ENCODE results near the gene ABR. TPM values are rescaled to one million over a fixed set of nuclear protein-coding genes. Genes with fewer than 3 reads are reported as not detected.

ABR gene
- polyA plus RNA-seq, 3 donors: 19.8 to 160 (median 26.0) TPM

GRCh38 chr17:1091900-1092299 lies 87.9 kb downstream of the ABR start:
- WGBS (ENCODE audit: insufficient coverage): 97% methylated on average over 10 of the region's 14 CpGs
- Histone ChIP-seq H2AFZ (ENCODE audit: insufficient read depth, low read depth, low read length, poor library complexity, severe bottlenecking) (no peak overlapping the region), H3K4me3 (replicated peaks in 1 of 3; ENCODE audit: low read depth in 2 of 3, low read length in 3 of 3) (no peak overlapping the region), H3K4me2 (replicated peaks; ENCODE audit: extremely low read depth, low read length, poor library complexity, severe bottlenecking) (no peak overlapping the region), H3K36me3 (replicated peaks in 1 of 2; ENCODE audit: control insufficient read depth in 1 of 2, insufficient read depth in 2 of 2, low read length in 2 of 2) (peaks cover 31 to 57% of the 10 kb centered on the region in 2 donors), H3K9me3 (replicated peaks in 1 of 2; ENCODE audit: control insufficient read depth in 1 of 2, insufficient read depth in 1 of 2, low read length in 2 of 2) (no peaks in the 10 kb centered on the region), H3K27me3 (ENCODE audit: control insufficient read depth in 2 of 2, insufficient read depth in 2 of 2, low read length in 2 of 2) (no peaks in the 10 kb centered on the region), H3K79me2 (ENCODE audit: insufficient read depth, low read length) (peaks cover 54% of the 10 kb centered on the region), H3K4me1 (ENCODE audit: control insufficient read depth in 1 of 2, insufficient read depth in 2 of 2, low read length in 2 of 2) (peaks cover 42 to 60% of the 10 kb centered on the region in 2 donors), H3K27ac (ENCODE audit: low read depth in 1 of 2, low read length in 2 of 2) (no peak overlapping the region), H3K9ac (ENCODE audit: insufficient read depth, low read length, poor library complexity, severe bottlenecking) (no peak overlapping the region), H4K20me1 (ENCODE audit: insufficient read depth, low read length) (peaks cover 44% of the 10 kb centered on the region)
- no peak overlapping the region for H3K4me3 Mint-ChIP-seq
- H3K9me3 Mint-ChIP-seq: no peaks in the 10 kb centered on the region
- H3K27ac Mint-ChIP-seq: peak overlapping the region in 2 of 7 donors; percentile 23 to 72
- peaks cover 0 to 4% (median 2%) of the 10 kb centered on the region in 3 donors for H3K27me3 Mint-ChIP-seq (ENCODE audit: low read depth in 3 of 3)
- intact Hi-C loops (cut with micrococcal nuclease): no loop called here
- TF ChIP-seq CTCF (IDR thresholded peaks at IDR 0.05): no peak
- H3K36me3 Mint-ChIP-seq: peaks cover 37 to 65% of the 10 kb centered on the region in 2 donors
- H3K4me1 Mint-ChIP-seq: peaks cover 58% of the 10 kb centered on the region
- DNase-seq: no peak

- H3K4me3 Mint-ChIP-seq: no peak overlapping the region
- 86% methylated on average over 1 of the region's 8 CpGs for WGBS (ENCODE audit: insufficient coverage)
- intact Hi-C loops (cut with micrococcal nuclease): no loop called here
- Histone ChIP-seq H3K4me3 (replicated peaks in 1 of 3; ENCODE audit: low read depth in 2 of 3, low read length in 3 of 3) (no peak overlapping the region), H3K9me3 (replicated peaks in 1 of 2; ENCODE audit: control insufficient read depth in 1 of 2, insufficient read depth in 1 of 2, low read length in 2 of 2) (no peaks in the 10 kb centered on the region), H3K4me2 (replicated peaks; ENCODE audit: extremely low read depth, low read length, poor library complexity, severe bottlenecking) (no peak overlapping the region), H3K79me2 (ENCODE audit: insufficient read depth, low read length) (peaks cover 52% of the 10 kb centered on the region), H4K20me1 (ENCODE audit: insufficient read depth, low read length) (peaks cover 48% of the 10 kb centered on the region), H2AFZ (ENCODE audit: insufficient read depth, low read depth, low read length, poor library complexity, severe bottlenecking) (no peak overlapping the region), H3K27me3 (ENCODE audit: control insufficient read depth in 2 of 2, insufficient read depth in 2 of 2, low read length in 2 of 2) (no peaks in the 10 kb centered on the region), H3K36me3 (replicated peaks in 1 of 2; ENCODE audit: control insufficient read depth in 1 of 2, insufficient read depth in 2 of 2, low read length in 2 of 2) (peaks cover 31 to 59% of the 10 kb centered on the region in 2 donors), H3K4me1 (ENCODE audit: control insufficient read depth in 1 of 2, insufficient read depth in 2 of 2, low read length in 2 of 2) (peaks cover 34 to 52% of the 10 kb centered on the region in 2 donors), H3K9ac (ENCODE audit: insufficient read depth, low read length, poor library complexity, severe bottlenecking) (no peak overlapping the region), H3K27ac (ENCODE audit: low read depth in 1 of 2, low read length in 2 of 2) (peak overlapping the region in 1 of 2 donors; percentile 72)
- H3K27ac Mint-ChIP-seq: peak overlapping the region in 3 of 7 donors; percentile 38 to 94 (median 51)
- H3K4me1 Mint-ChIP-seq: peaks cover 53% of the 10 kb centered on the region
- DNase-seq: no peak
- TF ChIP-seq CTCF (IDR thresholded peaks at IDR 0.05): no peak
- peaks cover 0 to 4% (median 2%) of the 10 kb centered on the region in 3 donors for H3K27me3 Mint-ChIP-seq (ENCODE audit: low read depth in 3 of 3)
- H3K9me3 Mint-ChIP-seq: no peaks in the 10 kb centered on the region
- H3K36me3 Mint-ChIP-seq: peaks cover 38 to 72% of the 10 kb centered on the region in 2 donors
Measured at GRCh38 chr17:1091190-1091534, 88.6 kb downstream of the ABR start.
